ENCODE results near the gene NUP214. TPM values are rescaled to one million over a fixed set of nuclear protein-coding genes. Genes with fewer than 3 reads are reported as not detected.

NUP214 gene
- total RNA-seq, 1 experiment from 2014 or later = 35.5 TPM

GRCh38 chr9:131233556-131233955 is 108.2 kb downstream of the NUP214 start:
- ChIA-PET POLR2A (no interaction called here), RAD21 (ENCODE audit: low non-redundant PET in 1 of 2, low total read pairs in 2 of 2, uncharacterized antibody in 2 of 2, unreplicated experiment in 2 of 2) (no interaction called here), CTCF (no interaction called here)
- DNase-seq (ENCODE audit: low read depth, low spot score) (no peak), ATAC-seq (no peak)
- H3K27ac ChIP-seq (ENCODE audit: low read depth, low read length) = no peak overlapping the region
- H3K9ac ChIP-seq (ENCODE audit: low read length) = no peak overlapping the region
- H3K9me3 ChIP-seq (ENCODE audit: control insufficient read depth in 1 of 2, insufficient read depth in 1 of 2, low read depth in 1 of 2, low read length in 2 of 2) = no peaks in the 10 kb centered on the region
- no peak overlapping the region for H3K4me2 ChIP-seq (ENCODE audit: low read length)
- no peaks in the 10 kb centered on the region for H3K27me3 ChIP-seq (ENCODE audit: insufficient read depth, low read length)
- BruUV-seq (replicated peaks) = no TSS peak
- H3K79me2 ChIP-seq (ENCODE audit: insufficient read depth, low read length) = no peaks in the 10 kb centered on the region
- H3K4me3 ChIP-seq (replicated peaks in 1 of 2; ENCODE audit: low read depth in 1 of 2, low read length in 2 of 2) = no peak overlapping the region
- H3K9me2 ChIP-seq (ENCODE audit: insufficient read depth) = no peaks in the 10 kb centered on the region
- no peaks in the 10 kb centered on the region for H4K20me1 ChIP-seq (ENCODE audit: insufficient read depth)
- intact Hi-C loops (cut with micrococcal nuclease) = no loop called here
- H3K4me1 ChIP-seq (ENCODE audit: control insufficient read depth in 1 of 2, insufficient read depth in 2 of 2, low read length in 2 of 2) = 0 out of 4 replicates have a peak, but pooled peaks cover 0 to 3% of the 10 kb centered on the region in 2 experiments
- no peak overlapping the region for H2AFZ ChIP-seq (ENCODE audit: low read depth, low read length, poor library complexity, severe bottlenecking)
- peaks cover 28 to 31% of the 10 kb centered on the region in 2 experiments for H3K36me3 ChIP-seq (ENCODE audit: control insufficient read depth in 1 of 2, insufficient read depth in 2 of 2, low read length in 2 of 2)
- TF ChIP-seq POLR2AphosphoS5 (IDR thresholded peaks at IDR 0.05; ENCODE audit: low read depth, low read length) (no peak), EZH2phosphoT487 (IDR thresholded peaks at IDR 0.05; ENCODE audit: borderline replicate concordance) (no peak), SIN3A (IDR thresholded peaks at IDR 0.05; ENCODE audit: low read depth) (no peak), ELF1 (IDR thresholded peaks at IDR 0.05; ENCODE audit: borderline replicate concordance, low read depth) (no peak), FOSL1 (IDR thresholded peaks at IDR 0.05; ENCODE audit: low read depth) (no peak), SRF (IDR thresholded peaks at IDR 0.05; ENCODE audit: low read depth) (no peak), ZBTB33 (IDR thresholded peaks at IDR 0.05; ENCODE audit: extremely low read depth, insufficient replicate concordance, low read length) (no peak), MAX (IDR thresholded peaks at IDR 0.05) (no peak), JUND (IDR thresholded peaks at IDR 0.05) (no peak), SP1 (IDR thresholded peaks at IDR 0.05; ENCODE audit: low read depth) (no peak), RAD21 (IDR thresholded peaks at IDR 0.05; ENCODE audit: low read depth) (no peak), EGR1 (IDR thresholded peaks at IDR 0.05; ENCODE audit: low read depth) (no peak), ZFX (IDR thresholded peaks at IDR 0.05) (no peak), TCF7L2 (IDR thresholded peaks at IDR 0.05; ENCODE audit: borderline replicate concordance, extremely low read depth, insufficient read depth, insufficient read length) (no peak), CTCF (IDR thresholded peaks at IDR 0.05 in 2 of 3, conservative IDR thresholded peaks at IDR 0.05 in 1 of 3; ENCODE audit: borderline replicate concordance in 1 of 3, insufficient read depth in 1 of 3, low read depth in 2 of 3, low read length in 2 of 3) (no peak)
